Measurements from ENCODE around the gene SOX5.

The SOX5 gene

GRCh38 chr12:23944067-23944466 lies 5.4 kb downstream of the SOX5 start:
- Mint-ChIP-seq H3K4me3 (peak overlapping the region in 1 of 3 experiments; percentile 45), H3K27ac (no peak overlapping the region), H3K9me3 (no peaks in the 10 kb centered on the region), H3K27me3 (ENCODE audit: low read depth) (peaks cover 23% of the 10 kb centered on the region), H3K4me1 (no peaks in the 10 kb centered on the region), H3K36me3 (ENCODE audit: low read depth) (no peaks in the 10 kb centered on the region)
- TF ChIP-seq, protein P1, sequence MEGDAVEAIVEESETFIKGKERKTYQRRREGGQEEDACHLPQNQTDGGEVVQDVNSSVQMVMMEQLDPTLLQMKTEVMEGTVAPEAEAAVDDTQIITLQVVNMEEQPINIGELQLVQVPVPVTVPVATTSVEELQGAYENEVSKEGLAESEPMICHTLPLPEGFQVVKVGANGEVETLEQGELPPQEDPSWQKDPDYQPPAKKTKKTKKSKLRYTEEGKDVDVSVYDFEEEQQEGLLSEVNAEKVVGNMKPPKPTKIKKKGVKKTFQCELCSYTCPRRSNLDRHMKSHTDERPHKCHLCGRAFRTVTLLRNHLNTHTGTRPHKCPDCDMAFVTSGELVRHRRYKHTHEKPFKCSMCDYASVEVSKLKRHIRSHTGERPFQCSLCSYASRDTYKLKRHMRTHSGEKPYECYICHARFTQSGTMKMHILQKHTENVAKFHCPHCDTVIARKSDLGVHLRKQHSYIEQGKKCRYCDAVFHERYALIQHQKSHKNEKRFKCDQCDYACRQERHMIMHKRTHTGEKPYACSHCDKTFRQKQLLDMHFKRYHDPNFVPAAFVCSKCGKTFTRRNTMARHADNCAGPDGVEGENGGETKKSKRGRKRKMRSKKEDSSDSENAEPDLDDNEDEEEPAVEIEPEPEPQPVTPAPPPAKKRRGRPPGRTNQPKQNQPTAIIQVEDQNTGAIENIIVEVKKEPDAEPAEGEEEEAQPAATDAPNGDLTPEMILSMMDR (IDR thresholded peaks at IDR 0.05; ENCODE audit: unreplicated experiment in 3 of 3), result no peak

DNA sequence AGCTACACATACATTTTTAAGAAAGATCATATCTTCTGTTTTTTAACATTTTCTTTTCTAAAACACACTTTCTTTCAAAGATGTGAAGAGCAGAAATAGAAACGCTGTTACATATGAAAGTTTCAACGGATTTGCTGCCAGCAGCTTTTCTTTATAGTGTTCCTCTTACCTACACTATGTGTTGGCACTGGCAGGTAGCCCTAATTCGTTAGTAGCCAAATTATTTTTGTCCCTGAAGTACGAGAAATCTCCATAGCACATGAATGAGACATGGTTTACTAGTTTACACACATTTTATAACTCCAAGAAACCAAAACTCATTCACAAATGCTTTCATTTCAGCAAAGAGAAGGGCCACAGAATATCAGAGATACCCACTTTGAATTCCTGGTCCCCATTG lies 6.6 kb downstream of the SOX5 start:
- no peaks in the 10 kb centered on the region for H3K9me3 Mint-ChIP-seq
- TF ChIP-seq, protein P1 (IDR thresholded peaks at IDR 0.05; ENCODE audit: unreplicated experiment in 3 of 3), result no peak
- no peaks in the 10 kb centered on the region for H3K4me1 Mint-ChIP-seq
- peaks cover 23% of the 10 kb centered on the region for H3K27me3 Mint-ChIP-seq (ENCODE audit: low read depth)
- H3K4me3 Mint-ChIP-seq, result no peak overlapping the region
- no peaks in the 10 kb centered on the region for H3K36me3 Mint-ChIP-seq (ENCODE audit: low read depth)
- H3K27ac Mint-ChIP-seq, result no peak overlapping the region

DNA sequence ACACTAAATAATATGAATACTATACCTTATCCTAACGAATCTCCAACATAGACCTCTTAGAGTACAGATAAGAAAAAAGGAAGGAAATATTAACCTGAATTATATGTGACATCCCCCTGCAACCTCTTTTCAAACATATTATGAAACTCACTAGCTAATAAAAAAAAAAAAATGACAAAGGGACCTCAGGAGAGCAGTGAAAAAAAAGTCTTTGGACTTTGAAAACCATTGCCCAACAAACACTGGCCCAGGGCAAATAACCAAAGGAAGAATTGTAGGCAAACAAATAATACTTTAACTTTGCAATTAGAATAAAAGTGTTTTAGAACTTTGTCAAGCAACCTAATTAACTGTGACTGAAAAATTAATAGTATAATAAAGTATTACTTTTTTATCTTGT lies 7.7 kb downstream of the SOX5 start:
- no peaks in the 10 kb centered on the region for H3K36me3 Mint-ChIP-seq (ENCODE audit: low read depth)
- H3K9me3 Mint-ChIP-seq, result no peaks in the 10 kb centered on the region
- no peaks in the 10 kb centered on the region for H3K4me1 Mint-ChIP-seq
- H3K27ac Mint-ChIP-seq, result no peak overlapping the region
- TF ChIP-seq, protein P1 (IDR thresholded peaks at IDR 0.05; ENCODE audit: unreplicated experiment in 3 of 3), result no peak
- H3K27me3 Mint-ChIP-seq (ENCODE audit: low read depth), result peaks cover 15% of the 10 kb centered on the region
- no peak overlapping the region for H3K4me3 Mint-ChIP-seq

DNA sequence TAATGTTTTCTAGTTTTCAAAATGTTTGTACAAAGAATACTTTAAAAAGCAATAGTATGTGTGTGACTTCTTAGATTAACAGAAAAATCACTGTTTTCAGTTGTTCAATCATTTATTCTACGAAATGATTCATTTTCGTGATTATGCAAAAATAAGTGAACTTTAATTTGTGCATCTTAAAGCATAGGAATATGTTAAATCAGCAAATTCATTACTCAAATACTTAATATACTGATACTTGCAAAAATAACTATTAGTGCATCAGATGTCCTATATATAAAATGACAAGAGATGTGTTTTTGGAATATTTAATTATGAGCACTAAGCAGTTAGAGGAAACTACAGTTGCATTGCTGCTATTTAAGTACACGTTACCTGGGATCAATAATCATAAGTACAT lies 11.0 kb downstream of the SOX5 start:
- TF ChIP-seq, protein P1 (IDR thresholded peaks at IDR 0.05; ENCODE audit: unreplicated experiment in 3 of 3), result no peak
- H3K27me3 Mint-ChIP-seq (ENCODE audit: low read depth), result peaks cover 4% of the 10 kb centered on the region
- H3K36me3 Mint-ChIP-seq (ENCODE audit: low read depth), result peaks cover 4% of the 10 kb centered on the region

GRCh38 chr12:23931176-23931575 lies 18.3 kb downstream of the SOX5 start:
- TF ChIP-seq, protein P1 (IDR thresholded peaks at IDR 0.05; ENCODE audit: unreplicated experiment in 3 of 3), result no peak

More for the DNA sequence above, 11.0 kb downstream of the SOX5 start:
- Mint-ChIP-seq H3K4me1 (no peaks in the 10 kb centered on the region), H3K4me3 (no peak overlapping the region), H3K27ac (no peak overlapping the region), H3K9me3 (no peaks in the 10 kb centered on the region)

GRCh38 chr12:23930599-23930998 lies 18.9 kb downstream of the SOX5 start:
- H3K27ac Mint-ChIP-seq, result no peak overlapping the region
- H3K9me3 Mint-ChIP-seq, result no peaks in the 10 kb centered on the region
- peaks cover 21% of the 10 kb centered on the region for H3K36me3 Mint-ChIP-seq (ENCODE audit: low read depth)
- TF ChIP-seq, protein P1 (IDR thresholded peaks at IDR 0.05; ENCODE audit: unreplicated experiment in 3 of 3), result no peak
- no peaks in the 10 kb centered on the region for H3K4me1 Mint-ChIP-seq
- no peak overlapping the region for H3K4me3 Mint-ChIP-seq
- H3K27me3 Mint-ChIP-seq (ENCODE audit: low read depth), result no peaks in the 10 kb centered on the region

More at GRCh38 chr12:23931176-23931575, 18.3 kb downstream of the SOX5 start:
- no peak overlapping the region for H3K27ac Mint-ChIP-seq
- H3K36me3 Mint-ChIP-seq (ENCODE audit: low read depth), result peaks cover 21% of the 10 kb centered on the region
- no peaks in the 10 kb centered on the region for H3K9me3 Mint-ChIP-seq
- H3K27me3 Mint-ChIP-seq (ENCODE audit: low read depth), result no peaks in the 10 kb centered on the region
- H3K4me3 Mint-ChIP-seq, result no peak overlapping the region
- H3K4me1 Mint-ChIP-seq, result no peaks in the 10 kb centered on the region
